Mesendoderm (in vitro differentiated cells): ENCODE results near the gene ADRA2B.

ENCODE experiments used
- DNase-seq: peaks from one replicate; pipeline ENCODE4 v3.0.0; 2013
- H2AK5ac ChIP-seq: 2 replicates; pipeline ENCODE4 v1.6.1; 2013; ENCODE audit warnings: low read length, inconsistent platforms
- H2BK120ac ChIP-seq: 2 replicates; pipeline ENCODE4 v1.6.1; 2013; ENCODE audit warnings: low read depth, mild to moderate bottlenecking, low read length, moderate library complexity, mixed read lengths
- H2BK15ac ChIP-seq: replicated peaks from 2 replicates; pipeline ENCODE4 v1.6.1; 2013; ENCODE audit warnings: low read depth, mild to moderate bottlenecking, moderate library complexity
- H2BK5ac ChIP-seq: 2 replicates; pipeline ENCODE4 v1.6.1; 2013; ENCODE audit warnings: low read length, inconsistent platforms
- H3K18ac ChIP-seq: 2 replicates; pipeline ENCODE4 v1.6.1; 2013; ENCODE audit warnings: mild to moderate bottlenecking, low read length, mixed read lengths
- H3K23ac ChIP-seq: one replicate; pipeline ENCODE4 v1.6.1; 2013; ENCODE audit warnings: low read length
- H3K27ac ChIP-seq: 2 replicates; pipeline ENCODE4 v1.5.1; 2013; ENCODE audit warnings: low read depth, mild to moderate bottlenecking, inconsistent platforms, low read length, moderate library complexity
- H3K27me3 ChIP-seq: 2 replicates; pipeline ENCODE4 v1.6.1; 2013; ENCODE audit warnings: low read length, control low read depth, mild to moderate bottlenecking, inconsistent platforms; ENCODE audit not compliant: insufficient read depth, poor library complexity
- H3K36me3 ChIP-seq: 2 replicates; pipeline ENCODE4 v1.6.1; 2013; ENCODE audit warnings: low read length, inconsistent platforms; ENCODE audit not compliant: control insufficient read depth, insufficient read depth
- H3K4ac ChIP-seq: one replicate; pipeline ENCODE4 v1.6.1; 2013; ENCODE audit warnings: low read depth, mild to moderate bottlenecking, low read length, moderate library complexity
- H3K4me1 ChIP-seq: 2 replicates; pipeline ENCODE4 v1.6.1; 2013; ENCODE audit warnings: low read depth, low read length, inconsistent platforms; ENCODE audit not compliant: control insufficient read depth
- H3K4me2 ChIP-seq: 2 replicates; pipeline ENCODE4 v1.6.1; 2013; ENCODE audit warnings: low read length
- H3K4me3 ChIP-seq: 2 replicates; pipeline ENCODE4 v1.5.1; 2013; ENCODE audit warnings: mild to moderate bottlenecking, low read length
- H3K56ac ChIP-seq: one replicate; pipeline ENCODE4 v1.6.1; 2013; ENCODE audit warnings: low read length
- H3K79me1 ChIP-seq: 2 replicates; pipeline ENCODE4 v1.6.1; 2013; ENCODE audit warnings: low read length, inconsistent platforms
- H3K79me2 ChIP-seq: 2 replicates; pipeline ENCODE4 v1.6.1; 2013; ENCODE audit warnings: mild to moderate bottlenecking, low read length; ENCODE audit not compliant: control insufficient read depth, insufficient read depth
- H3K9ac ChIP-seq: 2 replicates; pipeline ENCODE4 v1.6.1; 2013; ENCODE audit warnings: low read length, inconsistent platforms
- H4K5ac ChIP-seq: one replicate; pipeline ENCODE4 v1.6.1; 2013; ENCODE audit warnings: low read length
- H4K8ac ChIP-seq: one replicate; pipeline ENCODE4 v1.6.1; 2013; ENCODE audit warnings: low read depth, mild to moderate bottlenecking, control low read depth, low read length, moderate library complexity
- WGBS: extraction: QIAGEN DNeasy Blood & Tissue Kit; methylation state at CpG from one replicate; pipeline ENCODE4 v1.1.7; 2013; ENCODE audit warnings: low lambda C conversion rate, missing lambda C conversion rate; ENCODE audit not compliant: insufficient coverage; ENCODE audit errors: extremely low coverage; 5-methylcytosine and 5-hydroxymethylcytosine counted together

The ADRA2B gene

DNA sequence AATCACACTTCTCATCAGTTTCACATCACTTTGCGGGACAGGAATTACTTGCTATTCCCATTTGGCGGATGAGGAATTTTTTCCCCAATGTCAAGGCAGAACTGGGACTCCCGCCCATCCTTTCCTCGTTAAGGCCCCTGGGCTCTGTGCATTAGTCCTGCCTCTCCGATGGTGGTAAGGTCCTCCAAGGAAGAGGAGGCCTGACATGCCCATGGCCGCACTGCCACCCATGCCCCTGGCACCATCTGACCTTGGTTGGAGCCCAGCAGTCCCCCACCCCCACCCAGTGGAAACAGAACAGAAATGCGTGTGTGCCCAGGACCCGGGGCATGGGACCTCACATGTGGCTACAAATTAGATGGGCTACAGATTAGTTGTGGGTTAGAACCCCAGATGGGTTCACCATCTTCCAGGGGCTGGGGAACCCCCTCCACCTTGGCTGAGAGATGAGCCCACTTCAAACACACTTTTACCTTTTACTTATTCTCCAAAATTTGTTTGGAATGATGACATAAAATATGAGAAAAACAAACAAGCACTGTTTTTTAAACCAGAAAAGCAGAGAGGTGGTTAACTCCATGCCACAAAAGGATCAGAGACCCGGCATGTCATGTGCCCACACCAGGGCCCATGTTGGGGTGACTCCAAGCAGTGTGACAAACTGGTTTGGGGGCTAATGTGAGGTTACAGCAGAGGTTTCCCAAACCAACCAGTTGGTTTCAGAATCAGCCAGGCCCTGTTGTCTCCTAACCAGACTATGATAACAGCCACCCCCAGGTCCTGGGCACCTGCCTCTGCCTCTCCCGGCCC, 39.8 kb upstream of the ADRA2B start:
- no peak overlapping the region for H3K4ac ChIP-seq
- H2BK120ac ChIP-seq = no peak overlapping the region
- no peak overlapping the region for H3K27ac ChIP-seq
- H4K5ac ChIP-seq = no peak overlapping the region
- no peaks in the 10 kb centered on the region for H3K79me1 ChIP-seq
- no peak overlapping the region for H3K9ac ChIP-seq
- H2BK5ac ChIP-seq = no peak overlapping the region
- no peak overlapping the region for H4K8ac ChIP-seq
- no peak overlapping the region for H3K18ac ChIP-seq
- no peaks in the 10 kb centered on the region for H3K27me3 ChIP-seq
- H2AK5ac ChIP-seq = no peak overlapping the region
- H3K79me2 ChIP-seq = no peaks in the 10 kb centered on the region
- H3K4me3 ChIP-seq = no peak overlapping the region
- no peak overlapping the region for H3K23ac ChIP-seq
- WGBS = no CpG with 5 or more reads among the region's 10 CpGs
- no peak for DNase-seq
- H3K56ac ChIP-seq = no peak overlapping the region
- no peak overlapping the region for H3K4me2 ChIP-seq
- no peaks in the 10 kb centered on the region for H3K36me3 ChIP-seq
- H2BK15ac ChIP-seq = no peak overlapping the region
- H3K4me1 ChIP-seq = no peaks in the 10 kb centered on the region

DNA sequence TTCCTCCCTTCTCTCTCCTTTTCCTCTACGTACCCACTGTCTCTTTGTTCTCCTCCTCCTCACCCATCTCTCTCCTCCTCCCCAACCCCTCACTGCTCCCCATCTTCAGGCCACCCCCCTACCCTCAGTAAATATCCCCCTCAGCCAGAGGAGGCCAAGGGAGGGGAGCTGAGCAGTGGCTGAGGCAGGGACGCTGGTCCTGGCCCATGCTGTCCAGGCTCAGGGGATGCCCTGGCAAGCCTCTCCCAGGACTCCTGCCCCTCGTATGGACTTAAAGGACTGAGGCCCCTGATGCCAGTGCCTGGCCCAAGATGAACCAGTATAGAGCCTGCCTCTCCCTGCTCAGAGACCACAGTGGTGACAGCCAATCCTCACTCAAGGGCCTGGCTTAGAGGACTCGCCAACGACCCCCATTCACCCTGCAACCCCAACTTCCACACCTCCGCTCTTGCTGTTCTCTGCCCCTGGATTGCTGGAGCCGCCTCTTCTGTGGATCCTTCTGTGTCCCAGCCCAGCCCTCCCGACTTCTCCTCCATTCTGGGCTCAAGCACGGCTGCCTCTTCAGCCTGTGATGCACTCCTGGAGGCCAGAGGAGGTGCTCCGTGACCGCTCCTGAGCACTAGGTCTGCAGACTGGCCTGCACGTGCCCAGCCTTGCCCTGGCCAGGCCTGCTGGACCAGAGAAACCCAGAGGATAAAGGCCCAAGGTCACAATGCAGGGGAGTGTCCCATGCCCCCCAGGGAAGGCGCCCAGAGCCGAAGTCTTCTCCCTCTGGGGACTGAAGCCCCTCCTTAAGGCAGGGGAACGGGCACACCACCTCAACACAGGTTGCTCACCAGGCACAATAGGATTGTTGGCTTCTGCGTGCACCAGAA, 38.4 kb upstream of the ADRA2B start:
- H3K56ac ChIP-seq = peak overlapping the region; percentile 7
- WGBS = no CpG with 5 or more reads among the region's 16 CpGs
- H3K9ac ChIP-seq = no peak overlapping the region
- H3K4me2 ChIP-seq = no peak overlapping the region
- H2BK120ac ChIP-seq = no peak overlapping the region
- H2BK15ac ChIP-seq = no peak overlapping the region
- H3K4ac ChIP-seq = no peak overlapping the region
- no peak overlapping the region for H3K23ac ChIP-seq
- H3K18ac ChIP-seq = no peak overlapping the region
- no peaks in the 10 kb centered on the region for H3K36me3 ChIP-seq
- no peaks in the 10 kb centered on the region for H3K4me1 ChIP-seq
- H3K27ac ChIP-seq = no peak overlapping the region
- H2BK5ac ChIP-seq = no peak overlapping the region
- H3K27me3 ChIP-seq = no peaks in the 10 kb centered on the region
- no peak overlapping the region for H3K4me3 ChIP-seq
- H3K79me1 ChIP-seq = no peaks in the 10 kb centered on the region
- H4K8ac ChIP-seq = no peak overlapping the region
- no peaks in the 10 kb centered on the region for H3K79me2 ChIP-seq
- no peak overlapping the region for H4K5ac ChIP-seq
- H2AK5ac ChIP-seq = no peak overlapping the region
- DNase-seq = no peak

DNA sequence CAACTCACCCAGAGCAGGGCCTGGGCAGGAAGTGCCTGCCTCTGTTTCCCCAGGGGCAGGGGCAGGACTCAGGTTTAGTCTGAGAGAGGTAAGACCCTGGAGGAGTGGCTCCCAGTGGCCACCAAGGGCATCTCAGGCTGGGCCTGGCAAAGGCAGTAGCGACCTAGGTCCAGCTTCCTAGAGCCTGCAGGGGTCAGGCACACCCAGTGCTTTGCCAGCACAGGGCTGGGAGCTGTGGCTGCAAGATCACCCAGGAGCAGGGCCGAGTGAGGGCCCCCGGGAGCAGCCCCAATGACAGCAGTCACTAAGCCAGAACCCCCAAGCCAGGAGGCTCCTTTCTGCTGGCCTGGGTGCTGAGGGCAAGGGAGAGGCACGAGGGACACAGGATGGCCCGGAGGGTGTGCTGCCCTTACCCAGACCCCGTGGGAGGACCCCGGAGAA, 37.6 kb upstream of the ADRA2B start:
- Histone ChIP-seq H3K79me2 (no peaks in the 10 kb centered on the region), H2BK15ac (no peak overlapping the region), H3K18ac (no peak overlapping the region), H3K79me1 (no peaks in the 10 kb centered on the region), H3K23ac (no peak overlapping the region), H3K27me3 (no peaks in the 10 kb centered on the region), H3K4ac (no peak overlapping the region), H2BK120ac (no peak overlapping the region), H3K36me3 (no peaks in the 10 kb centered on the region), H4K8ac (no peak overlapping the region), H4K5ac (no peak overlapping the region), H3K4me1 (no peaks in the 10 kb centered on the region), H3K4me2 (no peak overlapping the region), H3K4me3 (no peak overlapping the region), H3K9ac (no peak overlapping the region), H2AK5ac (no peak overlapping the region), H3K56ac (no peak overlapping the region), H2BK5ac (no peak overlapping the region), H3K27ac (no peak overlapping the region)
- no CpG with 5 or more reads among the region's 7 CpGs for WGBS
- DNase-seq = no peak

DNA sequence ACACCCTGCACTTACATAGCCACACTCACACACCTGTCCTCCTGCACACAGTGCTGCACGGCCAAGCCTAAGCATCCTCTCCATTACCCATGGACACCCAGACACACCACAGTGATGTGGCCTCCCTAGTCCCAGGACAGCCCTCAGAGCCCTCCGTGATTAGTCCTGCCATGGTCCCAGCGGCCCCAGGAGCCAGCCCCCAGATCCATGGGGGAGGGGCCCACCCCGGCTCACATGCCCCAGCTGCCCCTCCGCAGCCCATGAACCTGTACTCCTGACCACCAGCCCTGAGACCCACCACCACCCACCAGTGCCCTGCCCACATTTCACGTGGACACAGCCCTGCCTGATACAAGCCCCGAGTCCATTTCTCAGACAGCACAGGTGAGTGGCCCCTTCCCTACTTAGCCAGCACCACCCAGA, 36.9 kb upstream of the ADRA2B start:
- H3K79me2 ChIP-seq = no peaks in the 10 kb centered on the region
- H3K79me1 ChIP-seq = no peaks in the 10 kb centered on the region
- no peak overlapping the region for H4K8ac ChIP-seq
- DNase-seq = no peak
- H3K4me3 ChIP-seq = no peak overlapping the region
- H3K4ac ChIP-seq = no peak overlapping the region
- no peaks in the 10 kb centered on the region for H3K36me3 ChIP-seq
- no peaks in the 10 kb centered on the region for H3K27me3 ChIP-seq
- H3K9ac ChIP-seq = no peak overlapping the region
- H3K18ac ChIP-seq = no peak overlapping the region
- H3K4me2 ChIP-seq = no peak overlapping the region
- H3K27ac ChIP-seq = no peak overlapping the region
- H4K5ac ChIP-seq = no peak overlapping the region
- no CpG with 5 or more reads among the region's 7 CpGs for WGBS
- H2BK5ac ChIP-seq = no peak overlapping the region
- no peak overlapping the region for H2BK15ac ChIP-seq
- peak overlapping the region; percentile 24 for H3K23ac ChIP-seq
- H3K4me1 ChIP-seq = peaks cover under 1% of the 10 kb centered on the region
- H2AK5ac ChIP-seq = no peak overlapping the region
- no peak overlapping the region for H3K56ac ChIP-seq
- H2BK120ac ChIP-seq = no peak overlapping the region

DNA sequence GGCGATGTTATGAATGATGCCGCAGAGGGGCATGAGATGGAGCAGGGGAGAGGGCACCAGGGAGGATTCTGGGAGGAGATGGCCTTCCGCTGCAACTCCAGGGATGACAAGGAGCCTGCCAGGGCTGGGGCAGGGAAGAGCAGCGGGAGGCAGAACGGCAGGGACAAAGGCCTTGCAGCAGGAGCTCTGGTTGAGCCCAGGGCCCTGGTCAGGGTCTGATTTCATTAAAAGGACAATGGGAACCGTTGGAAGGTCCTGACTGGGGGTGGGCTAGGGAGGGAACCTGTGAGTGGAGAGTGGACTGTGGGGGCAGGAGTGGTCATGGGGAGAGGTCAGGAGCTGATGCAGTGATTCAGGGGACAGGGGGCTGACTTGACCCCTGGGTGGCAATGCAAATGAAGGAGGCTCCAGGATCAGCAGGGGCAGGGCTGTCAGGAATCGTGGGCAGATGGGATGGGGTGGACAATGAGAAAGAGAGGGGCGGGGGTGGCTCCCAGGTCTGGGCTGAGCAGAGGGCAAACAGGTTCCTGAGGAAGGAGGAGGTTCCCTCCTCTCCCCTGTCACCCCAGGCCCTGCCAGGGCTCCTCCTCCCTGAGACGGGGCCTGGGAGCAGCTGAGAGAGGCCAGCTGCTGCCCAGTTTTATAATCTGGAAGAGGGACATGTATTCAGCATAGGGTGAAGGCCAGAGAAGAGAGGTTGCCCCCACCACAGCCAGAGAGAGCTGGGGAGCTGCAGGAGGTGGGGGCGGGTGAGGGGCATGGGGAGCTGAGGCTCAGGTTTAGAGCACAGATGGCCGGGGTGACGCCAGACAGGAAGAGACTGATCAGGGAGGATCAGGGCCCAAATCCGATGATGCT, 36.2 kb upstream of the ADRA2B start:
- DNase-seq = no peak
- Histone ChIP-seq H3K4me1 (peaks cover 4% of the 10 kb centered on the region), H3K27ac (no peak overlapping the region)

More for the DNA sequence above, 36.2 kb upstream of the ADRA2B start:
- Histone ChIP-seq H3K23ac (no peak overlapping the region), H2BK15ac (no peak overlapping the region), H3K4me2 (no peak overlapping the region), H2BK120ac (no peak overlapping the region), H3K18ac (no peak overlapping the region), H3K9ac (no peak overlapping the region), H4K5ac (no peak overlapping the region), H3K79me2 (no peaks in the 10 kb centered on the region), H3K4ac (no peak overlapping the region), H3K27me3 (no peaks in the 10 kb centered on the region), H2AK5ac (no peak overlapping the region), H2BK5ac (no peak overlapping the region), H3K4me3 (no peak overlapping the region), H3K79me1 (no peaks in the 10 kb centered on the region), H3K36me3 (no peaks in the 10 kb centered on the region), H3K56ac (peak overlapping the region; percentile 17), H4K8ac (no peak overlapping the region)
- no CpG with 5 or more reads among the region's 13 CpGs for WGBS
